Stimulated activated naive CD8-positive, alpha-beta T cell treated with anti-CD3 and anti-CD28 coated beads, Interleukin-15, Interleukin-2, amounts not matched to agents 100 ng/mL and 50 ng/mL, for 24 hours (primary cell): Measurements from ENCODE around the gene CDH23.

ENCODE experiments used
- H3K27ac Mint-ChIP-seq: one replicate; pipeline ENCODE4 v1.8.0; 2021; ENCODE audit warnings: mild to moderate bottlenecking, mixed read lengths
- H3K27me3 Mint-ChIP-seq: one replicate; pipeline ENCODE4 v1.8.0; 2021; ENCODE audit warnings: mixed read lengths
- H3K36me3 Mint-ChIP-seq: one replicate; pipeline ENCODE4 v1.8.0; 2021; ENCODE audit warnings: low read depth, mixed read lengths
- H3K4me1 Mint-ChIP-seq: one replicate; pipeline ENCODE4 v1.8.0; 2021; ENCODE audit warnings: low read depth, mixed read lengths
- H3K4me3 Mint-ChIP-seq: one replicate; pipeline ENCODE4 v1.8.0; 2021; ENCODE audit warnings: mild to moderate bottlenecking, mixed read lengths
- H3K9me3 Mint-ChIP-seq: one replicate; pipeline ENCODE4 v1.8.0; 2021; ENCODE audit warnings: mixed read lengths

Gene CDH23

DNA sequence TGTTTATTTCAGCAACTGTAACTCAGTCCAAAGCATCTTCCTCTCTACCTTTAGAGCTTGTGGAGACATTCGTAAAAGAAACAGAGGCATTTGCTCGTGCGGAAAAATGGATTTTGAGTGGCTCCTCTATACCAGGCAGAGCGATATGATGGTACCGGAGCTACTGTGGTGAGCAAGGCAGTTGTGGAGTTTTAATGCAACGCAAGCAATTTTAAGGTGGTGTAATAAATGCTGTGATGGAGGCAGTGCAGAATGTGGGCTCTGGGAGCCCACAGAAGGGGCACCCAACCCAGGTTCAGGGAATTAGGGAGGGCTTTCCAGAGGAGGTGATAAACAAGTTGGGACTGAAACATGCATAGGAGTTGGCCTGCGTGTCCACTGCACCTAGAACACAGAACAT is 149.5 kb downstream of the CDH23 start:
- Mint-ChIP-seq H3K9me3 (no peaks in the 10 kb centered on the region), H3K27ac (no peak overlapping the region), H3K27me3 (no peaks in the 10 kb centered on the region), H3K36me3 (no peaks in the 10 kb centered on the region), H3K4me1 (no peaks in the 10 kb centered on the region), H3K4me3 (no peak overlapping the region)

DNA sequence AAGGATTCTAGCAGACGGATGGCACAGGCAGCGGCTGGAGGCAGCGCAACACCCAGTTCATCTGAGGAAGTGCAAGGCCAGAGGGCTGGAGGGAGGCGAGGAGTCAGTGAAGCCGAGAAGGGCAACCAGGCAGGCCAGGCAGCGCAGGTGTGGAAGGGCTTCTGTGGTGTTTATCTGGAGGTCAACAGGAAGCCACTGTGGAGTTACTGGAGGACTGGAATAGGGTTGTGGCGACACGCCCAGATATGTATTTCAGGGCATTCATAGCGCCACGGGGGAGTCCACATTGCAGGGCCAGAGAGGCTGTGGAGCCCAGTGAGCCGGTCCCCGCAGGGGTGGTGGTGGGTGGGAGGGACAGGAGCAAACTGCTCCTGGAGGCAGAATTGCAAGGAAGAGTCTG is 150.6 kb downstream of the CDH23 start:
- Mint-ChIP-seq H3K27me3 (no peaks in the 10 kb centered on the region), H3K4me1 (no peaks in the 10 kb centered on the region), H3K9me3 (no peaks in the 10 kb centered on the region), H3K36me3 (no peaks in the 10 kb centered on the region), H3K4me3 (no peak overlapping the region), H3K27ac (no peak overlapping the region)

DNA sequence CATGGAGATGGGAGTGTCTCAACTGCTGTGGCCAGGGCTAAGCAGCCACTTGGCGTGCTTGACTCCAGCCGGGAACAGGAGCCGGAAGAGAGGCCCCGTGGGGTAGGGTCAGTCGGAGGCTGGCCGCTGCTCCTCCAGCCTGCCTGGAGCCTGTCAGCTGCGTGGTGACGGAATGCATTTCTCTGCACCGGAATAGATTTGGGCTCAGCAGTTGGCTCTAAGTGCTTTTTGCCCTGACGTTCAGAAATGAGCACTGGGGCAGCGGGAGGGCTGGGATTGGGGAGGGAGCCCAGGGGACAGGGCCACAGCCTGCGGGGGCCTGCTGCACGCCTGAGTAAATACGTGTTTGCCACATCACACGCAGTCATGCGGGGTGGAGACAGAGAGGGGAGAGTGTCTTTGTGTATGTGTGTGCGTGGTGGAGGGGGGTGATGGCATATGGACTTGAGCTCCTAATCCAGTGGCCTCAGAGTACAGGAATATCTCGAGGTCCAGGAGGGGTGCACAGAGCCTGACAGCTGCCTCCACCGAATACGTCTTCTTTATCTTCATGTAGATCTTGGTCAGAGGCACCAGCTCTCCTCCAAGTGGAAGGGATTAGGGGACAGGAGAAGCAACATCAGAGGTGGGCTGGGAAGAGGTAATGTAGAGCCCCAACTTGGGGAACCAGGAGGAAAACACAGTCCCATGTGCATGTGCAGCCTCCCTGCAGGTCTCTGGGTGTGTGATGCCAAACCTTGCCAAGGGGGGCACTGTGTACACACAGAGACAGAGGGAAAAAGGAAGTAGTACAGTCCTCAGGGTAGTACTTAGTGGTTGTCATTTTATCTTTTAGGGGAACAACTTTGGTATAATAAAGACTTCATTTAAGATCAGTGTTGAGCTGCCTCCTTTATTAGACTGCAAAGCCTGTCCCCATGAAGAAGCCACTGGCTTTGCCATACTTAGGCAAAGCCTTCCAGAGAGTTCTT is 151.4 kb downstream of the CDH23 start:
- Mint-ChIP-seq H3K9me3 (no peaks in the 10 kb centered on the region), H3K36me3 (no peaks in the 10 kb centered on the region), H3K27ac (no peak overlapping the region), H3K4me1 (no peaks in the 10 kb centered on the region), H3K4me3 (no peak overlapping the region), H3K27me3 (no peaks in the 10 kb centered on the region)

DNA sequence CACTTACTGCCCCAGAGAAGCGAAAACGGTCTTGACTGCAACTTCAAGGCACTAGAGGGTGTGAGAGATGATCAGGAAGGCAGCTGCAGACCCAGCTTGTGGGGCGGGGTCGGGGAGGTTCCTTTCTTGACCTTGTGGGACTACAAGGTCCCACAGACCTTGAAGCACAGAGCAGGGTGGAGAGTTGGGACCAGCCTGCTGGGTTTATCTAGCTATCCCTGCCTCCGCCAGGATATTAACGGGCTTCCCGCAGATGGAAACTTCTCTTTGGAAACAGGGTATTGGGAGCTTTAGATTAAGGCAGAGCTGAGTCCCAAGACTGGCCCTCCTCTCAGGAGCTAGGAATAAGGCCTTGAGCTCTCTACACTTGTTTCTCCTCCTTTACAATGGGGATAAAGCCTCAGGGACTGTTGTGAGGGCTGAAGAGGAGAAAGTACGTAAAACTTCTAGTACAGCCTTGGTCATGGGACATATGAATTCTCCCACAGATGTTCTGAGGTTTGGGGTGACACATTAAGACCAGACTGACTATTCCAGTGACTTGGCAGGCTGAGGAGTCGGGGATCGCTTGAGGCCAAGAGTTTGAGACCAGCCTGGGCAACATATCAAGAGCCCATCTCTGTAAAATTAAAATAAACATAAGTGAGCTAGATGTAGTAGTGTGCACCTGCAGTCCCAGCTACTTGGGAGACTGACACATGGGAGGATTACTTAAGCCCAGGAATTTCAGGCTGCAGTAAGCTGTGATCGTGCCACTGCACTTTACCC is 153.2 kb downstream of the CDH23 start:
- Mint-ChIP-seq H3K27ac (no peak overlapping the region), H3K4me1 (peaks cover 6% of the 10 kb centered on the region), H3K4me3 (no peak overlapping the region), H3K36me3 (no peaks in the 10 kb centered on the region), H3K9me3 (no peaks in the 10 kb centered on the region), H3K27me3 (no peaks in the 10 kb centered on the region)

DNA sequence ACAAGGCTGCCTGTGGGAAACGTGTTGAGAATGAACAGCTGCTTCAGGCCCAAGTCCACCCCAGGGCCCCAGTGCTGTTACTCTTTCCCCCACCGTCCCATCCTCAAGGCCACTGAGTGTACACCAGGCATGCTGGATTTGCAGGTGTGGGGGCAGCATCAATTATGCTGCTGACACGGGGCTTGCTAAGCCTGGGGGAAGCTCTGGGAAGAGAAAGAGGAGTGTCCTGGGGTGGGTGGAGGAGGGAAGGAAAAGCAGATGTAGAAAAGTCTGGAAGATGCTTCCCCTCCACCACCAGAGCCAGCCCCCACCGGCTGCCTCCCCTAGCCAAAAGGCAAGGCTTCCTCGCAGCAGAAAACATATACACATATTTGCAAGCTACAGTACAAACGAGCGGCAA is 153.9 kb downstream of the CDH23 start:
- no peak overlapping the region for H3K27ac Mint-ChIP-seq
- H3K9me3 Mint-ChIP-seq: no peaks in the 10 kb centered on the region
- H3K4me1 Mint-ChIP-seq: peaks cover 6% of the 10 kb centered on the region
- H3K36me3 Mint-ChIP-seq: no peaks in the 10 kb centered on the region
- H3K4me3 Mint-ChIP-seq: no peak overlapping the region
- H3K27me3 Mint-ChIP-seq: no peaks in the 10 kb centered on the region

DNA sequence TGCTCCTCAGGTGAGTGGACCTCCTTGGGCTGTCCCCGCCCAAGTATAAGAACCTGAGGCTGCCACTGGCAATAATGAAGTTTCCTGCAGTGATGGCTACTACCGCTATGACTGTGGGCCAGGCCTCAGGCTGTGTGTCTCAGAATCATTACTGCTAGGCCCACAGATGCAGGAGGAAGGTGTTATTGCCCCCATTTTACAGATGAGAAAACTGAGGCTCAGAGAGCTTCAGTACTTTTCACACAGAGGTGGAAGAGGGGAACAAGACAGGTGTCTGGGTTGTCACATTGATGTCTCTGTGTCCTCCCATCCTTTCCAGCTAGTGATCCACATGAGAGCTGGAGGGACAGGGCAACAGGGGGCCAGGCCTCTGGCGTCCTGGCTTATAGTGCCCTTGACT is 155.2 kb downstream of the CDH23 start:
- H3K4me1 Mint-ChIP-seq: peaks cover 6% of the 10 kb centered on the region
- no peak overlapping the region for H3K4me3 Mint-ChIP-seq
- H3K27me3 Mint-ChIP-seq: peaks cover 9% of the 10 kb centered on the region

DNA sequence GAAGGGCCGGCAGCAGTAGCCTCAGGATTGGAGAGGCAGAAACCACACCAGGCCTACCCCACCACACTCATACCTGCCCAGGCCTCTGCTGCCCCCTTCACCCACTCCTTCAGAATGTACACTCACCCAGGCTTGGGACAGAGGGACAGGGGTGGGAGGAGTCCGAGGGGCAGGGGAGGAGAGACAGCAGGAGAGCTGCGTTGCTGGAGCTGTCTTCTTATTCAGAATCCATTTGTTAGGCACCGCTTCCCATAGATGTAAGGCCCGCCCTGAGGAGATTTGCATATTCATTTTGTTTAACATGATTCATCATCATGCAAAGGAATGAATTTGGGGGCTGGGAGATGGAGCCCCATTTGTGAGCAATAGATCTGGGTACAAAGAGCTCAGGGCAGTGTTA is 156.7 kb downstream of the CDH23 start:
- Mint-ChIP-seq H3K4me1 (peaks cover 6% of the 10 kb centered on the region), H3K27ac (no peak overlapping the region), H3K9me3 (no peaks in the 10 kb centered on the region), H3K36me3 (no peaks in the 10 kb centered on the region), H3K27me3 (peaks cover 12% of the 10 kb centered on the region), H3K4me3 (no peak overlapping the region)

More for the DNA sequence above, 155.2 kb downstream of the CDH23 start:
- Mint-ChIP-seq H3K9me3 (no peaks in the 10 kb centered on the region), H3K27ac (no peak overlapping the region), H3K36me3 (no peaks in the 10 kb centered on the region)

DNA sequence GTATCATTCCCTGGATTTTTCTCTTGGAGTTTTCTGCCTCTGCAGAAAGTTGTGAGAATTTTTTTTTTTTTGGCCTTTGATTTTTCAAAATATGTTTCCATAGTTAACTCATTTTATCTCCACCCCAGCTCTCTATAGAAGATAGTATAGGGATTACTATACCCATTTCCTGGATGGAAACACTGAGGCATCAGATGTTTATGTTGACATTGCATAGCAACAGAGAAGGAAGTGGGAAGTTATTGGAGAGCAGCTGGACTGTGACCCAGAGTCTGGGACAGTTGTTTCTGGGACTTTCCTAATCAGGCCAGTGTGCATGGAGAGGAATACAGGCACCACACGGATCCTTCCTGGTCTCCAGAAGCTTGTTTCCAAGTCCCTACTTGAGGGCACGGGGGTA is 158.0 kb downstream of the CDH23 start:
- no peak overlapping the region for H3K4me3 Mint-ChIP-seq
- peaks cover 22% of the 10 kb centered on the region for H3K27me3 Mint-ChIP-seq

DNA sequence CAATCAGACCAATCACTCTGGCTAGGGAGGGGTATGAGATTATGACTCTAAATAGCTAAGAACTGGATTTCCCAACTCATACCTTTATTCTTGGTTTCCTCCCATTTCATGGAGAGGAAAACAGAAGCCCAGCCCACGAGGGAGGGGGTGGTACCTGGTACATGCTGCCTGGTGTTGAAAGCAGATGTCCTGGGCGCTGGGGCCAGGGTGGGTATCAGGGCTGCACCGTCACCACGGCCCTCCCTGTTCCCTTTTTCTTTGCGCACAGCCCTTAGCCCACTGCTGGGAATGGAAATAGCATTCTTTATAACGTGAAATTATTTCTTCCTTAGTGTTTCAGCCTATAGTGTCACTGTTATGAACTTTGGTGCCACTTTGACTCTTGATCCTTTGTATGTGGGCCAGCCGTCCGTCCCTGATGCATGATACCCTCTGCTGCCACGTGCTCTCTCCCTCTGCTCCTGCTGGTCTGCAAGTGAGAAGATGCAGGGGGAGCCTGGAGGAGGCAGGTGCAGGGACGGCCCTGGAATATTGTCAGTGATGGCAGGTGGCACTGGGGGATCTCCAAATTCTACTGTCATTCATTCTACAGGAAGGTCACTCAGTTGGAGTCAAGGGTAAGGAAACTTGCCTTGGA is 158.5 kb downstream of the CDH23 start:
- no peaks in the 10 kb centered on the region for H3K36me3 Mint-ChIP-seq
- H3K4me1 Mint-ChIP-seq: peaks cover 6% of the 10 kb centered on the region
- H3K27ac Mint-ChIP-seq: no peak overlapping the region
- no peaks in the 10 kb centered on the region for H3K9me3 Mint-ChIP-seq
- H3K4me3 Mint-ChIP-seq: no peak overlapping the region
- H3K27me3 Mint-ChIP-seq: peaks cover 27% of the 10 kb centered on the region

More for the DNA sequence above, 158.0 kb downstream of the CDH23 start:
- Mint-ChIP-seq H3K36me3 (no peaks in the 10 kb centered on the region), H3K27ac (peak overlapping the region; percentile 46), H3K4me1 (peaks cover 6% of the 10 kb centered on the region), H3K9me3 (no peaks in the 10 kb centered on the region)

DNA sequence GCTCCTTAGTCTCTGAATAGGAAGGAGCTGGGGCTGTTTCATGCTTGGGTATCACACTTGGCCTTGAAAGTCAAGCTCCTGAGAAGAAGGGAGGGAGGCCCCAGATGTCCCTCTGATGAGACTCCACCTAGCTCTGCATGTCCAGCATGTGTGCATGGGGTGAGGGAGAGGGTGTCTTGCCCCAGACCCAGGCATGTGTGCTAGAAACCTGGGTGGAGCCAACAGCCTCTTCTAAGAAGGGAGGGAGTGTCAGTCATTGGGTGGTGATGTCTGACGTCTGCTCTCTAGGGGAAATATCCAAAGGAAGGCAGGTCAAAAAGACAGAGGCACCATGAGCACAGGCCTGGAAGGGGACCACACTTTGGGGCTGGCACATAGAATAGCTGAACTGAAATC is 159.0 kb downstream of the CDH23 start:
- peaks cover 6% of the 10 kb centered on the region for H3K4me1 Mint-ChIP-seq
- peaks cover 29% of the 10 kb centered on the region for H3K27me3 Mint-ChIP-seq
- no peak overlapping the region for H3K27ac Mint-ChIP-seq

DNA sequence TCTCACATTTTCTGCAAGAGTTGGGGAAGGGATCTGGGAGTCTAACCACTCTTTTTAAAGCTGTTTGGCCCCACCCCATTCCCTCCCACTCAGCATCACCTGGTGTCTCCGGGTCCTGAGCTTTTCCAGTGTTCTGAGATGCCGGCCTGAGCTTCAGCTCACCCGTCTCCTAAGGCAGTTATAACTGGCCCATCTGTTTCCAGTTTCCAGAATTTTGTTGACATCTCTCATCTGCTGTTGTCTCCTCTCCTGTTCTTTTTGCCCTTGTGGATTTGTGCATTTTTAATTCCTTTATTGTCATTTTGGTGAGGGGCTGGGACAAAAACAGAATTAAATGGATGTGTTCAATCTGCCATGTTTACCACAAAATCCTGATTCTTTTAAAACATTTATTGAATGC is 162.3 kb downstream of the CDH23 start:
- Mint-ChIP-seq H3K27me3 (peaks cover 33% of the 10 kb centered on the region), H3K36me3 (no peaks in the 10 kb centered on the region), H3K4me1 (peaks cover 6% of the 10 kb centered on the region), H3K4me3 (no peak overlapping the region), H3K9me3 (no peaks in the 10 kb centered on the region), H3K27ac (no peak overlapping the region)

More for the DNA sequence above, 159.0 kb downstream of the CDH23 start:
- Mint-ChIP-seq H3K4me3 (no peak overlapping the region), H3K36me3 (no peaks in the 10 kb centered on the region), H3K9me3 (no peaks in the 10 kb centered on the region)

DNA sequence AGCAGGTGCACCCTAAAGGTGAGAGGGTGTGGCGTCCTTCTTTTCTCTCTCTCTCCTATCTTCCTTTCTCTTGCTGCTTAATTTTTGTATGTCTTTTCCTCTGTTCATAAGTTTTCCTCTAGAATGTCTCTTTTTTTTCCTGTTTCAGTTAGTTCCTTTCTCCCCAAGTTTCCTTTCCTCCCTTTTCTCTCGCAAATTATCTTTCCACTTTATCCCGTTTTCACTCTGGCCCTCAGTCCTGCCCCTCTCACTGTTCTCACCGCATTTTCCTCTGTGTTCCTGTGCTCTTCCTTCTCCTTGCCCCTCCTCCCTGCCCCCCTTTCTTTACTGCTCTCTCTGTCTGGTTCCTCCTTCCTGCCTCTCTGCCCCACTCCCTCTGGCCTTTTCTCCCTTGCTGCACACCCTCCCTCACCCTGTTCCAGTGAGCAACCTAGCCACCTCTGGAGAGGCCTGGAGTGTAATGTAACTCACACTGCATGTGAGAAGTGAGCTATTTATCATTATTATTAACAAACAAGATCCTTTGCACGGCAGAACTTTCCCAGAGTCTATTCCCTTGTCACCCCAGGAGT is 164.4 kb downstream of the CDH23 start:
- no peaks in the 10 kb centered on the region for H3K9me3 Mint-ChIP-seq
- H3K27ac Mint-ChIP-seq: no peak overlapping the region
- H3K4me1 Mint-ChIP-seq: no peaks in the 10 kb centered on the region
- H3K36me3 Mint-ChIP-seq: no peaks in the 10 kb centered on the region
- H3K4me3 Mint-ChIP-seq: no peak overlapping the region
- peaks cover 34% of the 10 kb centered on the region for H3K27me3 Mint-ChIP-seq

DNA sequence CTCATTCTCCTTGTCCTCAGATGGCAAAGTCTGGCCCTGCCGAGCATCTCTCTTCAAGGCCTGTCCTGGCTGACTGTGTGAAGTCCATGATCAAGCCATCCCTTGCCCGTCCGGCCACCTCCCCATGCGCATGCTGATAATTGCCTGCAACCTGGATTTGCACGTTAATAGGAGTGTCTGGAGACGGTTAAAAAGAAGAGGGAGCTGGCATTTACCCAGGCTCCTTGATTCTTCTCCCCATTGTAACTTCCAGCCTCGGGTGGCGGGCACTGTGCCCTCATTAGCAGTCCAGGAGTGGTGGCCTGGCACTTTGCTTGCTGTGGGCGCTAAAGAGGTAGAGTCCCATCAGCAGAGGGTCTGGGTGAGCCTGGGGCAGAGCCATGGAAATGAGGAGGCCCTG is 165.5 kb downstream of the CDH23 start:
- Mint-ChIP-seq H3K9me3 (no peaks in the 10 kb centered on the region), H3K36me3 (no peaks in the 10 kb centered on the region), H3K4me3 (no peak overlapping the region), H3K4me1 (no peaks in the 10 kb centered on the region), H3K27ac (peak overlapping the region; percentile 49), H3K27me3 (peaks cover 28% of the 10 kb centered on the region)

DNA sequence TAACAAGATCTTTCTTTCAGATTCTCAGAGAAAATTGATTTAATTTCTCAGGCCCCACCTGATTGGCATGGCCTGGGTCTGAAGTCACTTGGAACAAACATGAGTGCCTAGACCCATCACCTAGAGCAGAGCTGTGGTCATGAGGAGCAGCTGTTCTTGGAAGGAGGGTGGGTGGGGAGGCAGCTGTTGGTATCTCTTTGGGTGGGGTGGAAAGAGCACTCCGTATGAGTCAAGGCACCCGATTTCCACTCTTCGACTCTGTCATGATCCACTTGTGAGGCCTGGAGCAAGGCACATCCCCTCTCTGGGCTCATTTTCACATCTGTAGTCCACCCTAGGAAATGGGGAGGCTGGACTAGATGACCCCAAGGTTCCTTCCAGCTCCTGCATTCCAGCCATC is 166.2 kb downstream of the CDH23 start:
- Mint-ChIP-seq H3K9me3 (no peaks in the 10 kb centered on the region), H3K36me3 (no peaks in the 10 kb centered on the region), H3K4me3 (no peak overlapping the region), H3K4me1 (no peaks in the 10 kb centered on the region), H3K27me3 (peaks cover 28% of the 10 kb centered on the region), H3K27ac (no peak overlapping the region)
